GM19025 (cell line): ENCODE data around the gene TRIM50.
"Not testable (repeated sequence)": the region's sequence is repeated elsewhere in the genome, so short reads cannot be mapped to it uniquely, and the experiment has no call there.

Source experiments
- ATAC-seq: cut with Tn5 transposase; IDR thresholded peaks from one replicate; pipeline ENCODE4 v1.9.1; 2021; ENCODE audit warnings: mild to moderate bottlenecking, low read depth, moderate library complexity; ENCODE audit not compliant: unreplicated experiment

TRIM50 gene

GRCh38 chr7:73351447-73352167, 23.7 kb upstream of the TRIM50 start:
- no peak for ATAC-seq

- no peak for ATAC-seq
Observed at GRCh38 chr7:73350306-73351068, 22.6 kb upstream of the TRIM50 start.

- no peak for ATAC-seq
Observed at GRCh38 chr7:73349763-73350162, 21.9 kb upstream of the TRIM50 start.

GRCh38 chr7:73345951-73346350, 18.1 kb upstream of the TRIM50 start:
- no peak for ATAC-seq

- no peak for ATAC-seq
Observed at GRCh38 chr7:73345538-73345937, 17.7 kb upstream of the TRIM50 start.

GRCh38 chr7:73343671-73344380, 15.9 kb upstream of the TRIM50 start:
- ATAC-seq, result no peak

GRCh38 chr7:73342645-73343044, 14.8 kb upstream of the TRIM50 start:
- ATAC-seq, result no peak

GRCh38 chr7:73341877-73342276, 14.0 kb upstream of the TRIM50 start:
- ATAC-seq, result no peak

- no peak for ATAC-seq
Observed at GRCh38 chr7:73340514-73340913, 12.6 kb upstream of the TRIM50 start.

GRCh38 chr7:73338321-73338720, 10.4 kb upstream of the TRIM50 start:
- ATAC-seq, result no peak

GRCh38 chr7:73332447-73332846, 4.6 kb upstream of the TRIM50 start:
- ATAC-seq, result no peak

GRCh38 chr7:73330772-73331171, 2.9 kb upstream of the TRIM50 start:
- ATAC-seq, result no peak

GRCh38 chr7:73329861-73330581, 2.1 kb upstream of the TRIM50 start:
- no peak for ATAC-seq

- ATAC-seq, result no peak
Observed at GRCh38 chr7:73328696-73329095, 814 bp upstream of the TRIM50 start.

GRCh38 chr7:73327449-73327848, 433 bp downstream of the TRIM50 start:
- ATAC-seq, result not testable (repeated sequence)

- ATAC-seq, result not testable (repeated sequence)
Observed at GRCh38 chr7:73325424-73325823, 2.5 kb downstream of the TRIM50 start.

- ATAC-seq, result not testable (repeated sequence)
Observed at GRCh38 chr7:73324081-73324845, 3.6 kb downstream of the TRIM50 start.

- not testable (repeated sequence) for ATAC-seq
Observed at GRCh38 chr7:73323434-73324080, 4.3 kb downstream of the TRIM50 start.

- not testable (repeated sequence) for ATAC-seq
Observed at GRCh38 chr7:73320009-73320408, 7.9 kb downstream of the TRIM50 start.
